HepG2 (cell line): ENCODE results near the gene INO80B. TPM values are rescaled to one million over a fixed set of nuclear protein-coding genes. Genes with fewer than 3 reads are reported as not detected.

Experiments used
- BHLHE40 ChIP-seq: IDR thresholded peaks from 2 replicates; pipeline ENCODE4 v1.6.1; 2011; ENCODE audit warnings: low read length, improper control_type of control experiment
- CEBPB ChIP-seq: IDR thresholded peaks from 2 replicates; pipeline ENCODE4 v1.6.1; 2011; ENCODE audit warnings: low read depth, low read length, improper control_type of control experiment, borderline replicate concordance
- E2F2 ChIP-seq: sonication (generic); formaldehyde crosslinking; IDR thresholded peaks from 2 replicates; pipeline ENCODE4 v1.4.0; 2020; ENCODE audit warnings: missing genetic modification reagents, borderline replicate concordance
- GABPA ChIP-seq, 2 experiments: IDR thresholded peaks; 2 replicates each; pipeline ENCODE4 v1.6.1; 2011 to 2016; ENCODE audit warnings: low read depth in 2 of 2, low read length in 1 of 2, missing biosample characterization in 1 of 2, missing genetic modification characterization in 1 of 2
- GPN1 ChIP-seq: sonication (generic); formaldehyde crosslinking; IDR thresholded peaks from 2 replicates; pipeline ENCODE4 v1.5.1; 2020; ENCODE audit warnings: missing genetic modification reagents, borderline replicate concordance
- HBP1 ChIP-seq: IDR thresholded peaks from 2 replicates; pipeline ENCODE4 v1.6.1; 2016; ENCODE audit warnings: low read depth, control low read depth
- HOXA9 ChIP-seq: sonication (generic); formaldehyde crosslinking; IDR thresholded peaks from 2 replicates; pipeline ENCODE4 v1.8.1; 2022; ENCODE audit warnings: missing genetic modification reagents, mild to moderate bottlenecking, moderate library complexity, borderline replicate concordance
- IRF9 ChIP-seq: sonication (generic); formaldehyde crosslinking; IDR thresholded peaks from 2 replicates; pipeline ENCODE4 v1.8.0; 2022; ENCODE audit warnings: missing genetic modification reagents, mild to moderate bottlenecking, borderline replicate concordance
- LRRFIP1 ChIP-seq: sonication (generic); formaldehyde crosslinking; conservative IDR thresholded peaks from 2 replicates; pipeline ENCODE4 v1.4.0; 2020; ENCODE audit warnings: missing genetic modification reagents
- RFX3 ChIP-seq: IDR thresholded peaks from 2 replicates; pipeline ENCODE4 v1.6.1; 2016; ENCODE audit warnings: missing biosample characterization, missing genetic modification reagents
- SIN3B ChIP-seq: fragments of 150-350 bp; IDR thresholded peaks from 2 replicates; pipeline ENCODE4 v1.6.1; 2014; ENCODE audit warnings: low read length
- SMARCE1 ChIP-seq: fragments of 450-650 bp; IDR thresholded peaks from 2 replicates; pipeline ENCODE4 v1.6.1; 2017; ENCODE audit warnings: borderline replicate concordance
- ZNF740 ChIP-seq: sonication (generic); formaldehyde crosslinking; IDR thresholded peaks from 2 replicates; pipeline ENCODE4 v1.4.0; 2020; ENCODE audit warnings: missing genetic modification reagents
- polyA plus RNA-seq, 8 experiments: library from polyadenylated mRNA; depleted of rRNA in 3 of 8; stranded (reverse) in 7 of 8; unstranded in 1 of 8; fragments of >200 nt; fragmentation: Illumina TruSeq in 4 of 8; extraction: Trizol in 4 of 8; gene quantifications; 2 replicates each; pipeline versions ENCODE4 v1.2.1 to v1.2.3, GENCODE V29; 2011 to 2016; ENCODE audit warnings: low read depth in 4 of 8, missing spikeins in 1 of 8, mixed read lengths in 1 of 8; ENCODE audit not compliant: insufficient read depth in 1 of 8
- total RNA-seq, 5 experiments: library from RNA; depleted of rRNA; stranded (reverse); fragments of >200 nt; fragmentation: Illumina TruSeq; extraction: Trizol; gene quantifications; 2 replicates each; pipeline ENCODE4 v1.2.3, GENCODE V29; 2016; ENCODE audit warnings: low read depth in 1 of 5
- TF ChIP-seq, protein P1 (sequence below): sonication (generic); formaldehyde crosslinking; IDR thresholded peaks from 2 replicates; pipeline ENCODE4 v1.9.0; 2021; ENCODE audit warnings: missing genetic modification reagents, borderline replicate concordance

The INO80B gene
- total and polyA plus RNA-seq, 2 of the 13 experiments (the other 11 are each of a cell fraction or from before 2014, with no cell fraction given) = 6.2 to 14.5 TPM

- TF ChIP-seq, protein P1, sequence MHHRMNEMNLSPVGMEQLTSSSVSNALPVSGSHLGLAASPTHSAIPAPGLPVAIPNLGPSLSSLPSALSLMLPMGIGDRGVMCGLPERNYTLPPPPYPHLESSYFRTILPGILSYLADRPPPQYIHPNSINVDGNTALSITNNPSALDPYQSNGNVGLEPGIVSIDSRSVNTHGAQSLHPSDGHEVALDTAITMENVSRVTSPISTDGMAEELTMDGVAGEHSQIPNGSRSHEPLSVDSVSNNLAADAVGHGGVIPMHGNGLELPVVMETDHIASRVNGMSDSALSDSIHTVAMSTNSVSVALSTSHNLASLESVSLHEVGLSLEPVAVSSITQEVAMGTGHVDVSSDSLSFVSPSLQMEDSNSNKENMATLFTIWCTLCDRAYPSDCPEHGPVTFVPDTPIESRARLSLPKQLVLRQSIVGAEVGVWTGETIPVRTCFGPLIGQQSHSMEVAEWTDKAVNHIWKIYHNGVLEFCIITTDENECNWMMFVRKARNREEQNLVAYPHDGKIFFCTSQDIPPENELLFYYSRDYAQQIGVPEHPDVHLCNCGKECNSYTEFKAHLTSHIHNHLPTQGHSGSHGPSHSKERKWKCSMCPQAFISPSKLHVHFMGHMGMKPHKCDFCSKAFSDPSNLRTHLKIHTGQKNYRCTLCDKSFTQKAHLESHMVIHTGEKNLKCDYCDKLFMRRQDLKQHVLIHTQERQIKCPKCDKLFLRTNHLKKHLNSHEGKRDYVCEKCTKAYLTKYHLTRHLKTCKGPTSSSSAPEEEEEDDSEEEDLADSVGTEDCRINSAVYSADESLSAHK = 0 out of 2 replicates have a peak, but pooled peaks have one; percentile 9
- TF ChIP-seq GABPA (IDR thresholded peaks at IDR 0.05; ENCODE audit: low read depth, low read length) = no peak
- no peak; the same call in 1 of the 2 replicates for TF ChIP-seq GABPA (CRISPR knock-in tag; IDR thresholded peaks at IDR 0.05; ENCODE audit: low read depth)
- no peak for TF ChIP-seq LRRFIP1 (CRISPR knock-in tag)
- no peak for TF ChIP-seq RFX3 (CRISPR knock-in tag)
- TF ChIP-seq BHLHE40 = peak; percentile 79
- TF ChIP-seq CEBPB = no peak
- TF ChIP-seq E2F2 (CRISPR knock-in tag) = peak; percentile 96
- no peak for TF ChIP-seq SMARCE1
- no peak for TF ChIP-seq SIN3B
- TF ChIP-seq GPN1 (CRISPR knock-in tag) = no peak
- no peak for TF ChIP-seq HOXA9
- peak; percentile 32; the same call in 1 of the 2 replicates for TF ChIP-seq HBP1 (CRISPR knock-in tag)
- no peak for TF ChIP-seq ZNF740
- peak; percentile 84 for TF ChIP-seq IRF9 (CRISPR knock-in tag)
Measured at GRCh38 chr2:74502720-74503505, 48.0 kb downstream of the INO80B start (continued).
